Ishikawa (cell line): ENCODE data around the gene CADM2.

Experiments used
- CEBPB ChIP-seq: IDR thresholded peaks from 2 replicates; pipeline ENCODE4 v1.6.1; 2012
- CREB1 ChIP-seq: IDR thresholded peaks from 2 replicates; pipeline ENCODE4 v1.6.1; 2012; ENCODE audit warnings: low read depth
- EGR1 ChIP-seq: IDR thresholded peaks from 2 replicates; pipeline ENCODE4 v1.6.1; 2012
- EP300 ChIP-seq: IDR thresholded peaks from 2 replicates; pipeline ENCODE4 v1.6.1; 2012; ENCODE audit warnings: borderline replicate concordance
- FOXM1 ChIP-seq: IDR thresholded peaks from 2 replicates; pipeline ENCODE4 v1.6.1; 2012; ENCODE audit warnings: low read depth, borderline replicate concordance
- MAX ChIP-seq: IDR thresholded peaks from 2 replicates; pipeline ENCODE4 v1.6.1; 2012
- NFIC ChIP-seq: IDR thresholded peaks from 2 replicates; pipeline ENCODE4 v1.6.1; 2012
- RAD21 ChIP-seq: IDR thresholded peaks from 2 replicates; pipeline ENCODE4 v1.6.1; 2012; ENCODE audit warnings: low read depth
- REST ChIP-seq: IDR thresholded peaks from 2 replicates; pipeline ENCODE4 v1.6.1; 2012; ENCODE audit warnings: low read depth, mild to moderate bottlenecking
- TAF1 ChIP-seq: IDR thresholded peaks from 2 replicates; pipeline ENCODE4 v1.6.1; 2012; ENCODE audit warnings: low read depth, mild to moderate bottlenecking
- TCF12 ChIP-seq: IDR thresholded peaks from 2 replicates; pipeline ENCODE4 v1.6.1; 2012; ENCODE audit warnings: low read depth
- TEAD4 ChIP-seq: IDR thresholded peaks from 2 replicates; pipeline ENCODE4 v1.6.1; 2012
- USF1 ChIP-seq: IDR thresholded peaks from 2 replicates; pipeline ENCODE4 v1.6.1; 2012
- YY1 ChIP-seq: IDR thresholded peaks from 2 replicates; pipeline ENCODE4 v1.6.1; 2012; ENCODE audit warnings: low read depth
- ZBTB7A ChIP-seq: IDR thresholded peaks from 2 replicates; pipeline ENCODE4 v1.6.1; 2012; ENCODE audit warnings: low read depth

The CADM2 gene

GRCh38 chr3:85176799-85177198 is 218.0 kb downstream of the CADM2 start:
- TF ChIP-seq TEAD4, result no peak
- no peak for TF ChIP-seq EGR1
- TF ChIP-seq ZBTB7A, result no peak
- no peak for TF ChIP-seq REST
- TF ChIP-seq TAF1, result no peak
- TF ChIP-seq MAX, result no peak
- TF ChIP-seq TCF12, result no peak
- no peak for TF ChIP-seq CREB1
- no peak for TF ChIP-seq YY1
- TF ChIP-seq EP300, result no peak
- no peak for TF ChIP-seq CEBPB
- no peak for TF ChIP-seq USF1
- TF ChIP-seq RAD21, result no peak
- TF ChIP-seq FOXM1, result no peak
- TF ChIP-seq NFIC, result no peak

- no peak for TF ChIP-seq TEAD4
- no peak for TF ChIP-seq TAF1
- no peak for TF ChIP-seq CEBPB
- TF ChIP-seq ZBTB7A, result no peak
- TF ChIP-seq NFIC, result no peak
- TF ChIP-seq REST, result no peak
- no peak for TF ChIP-seq RAD21
- no peak for TF ChIP-seq CREB1
- no peak for TF ChIP-seq FOXM1
- no peak for TF ChIP-seq TCF12
- no peak for TF ChIP-seq MAX
- no peak for TF ChIP-seq EGR1
- no peak for TF ChIP-seq EP300
Measured at GRCh38 chr3:85182975-85183752, 224.4 kb downstream of the CADM2 start.

GRCh38 chr3:85185495-85185894 is 226.7 kb downstream of the CADM2 start:
- TF ChIP-seq TCF12 (no peak), RAD21 (no peak), REST (no peak)

GRCh38 chr3:85189731-85190130 is 230.9 kb downstream of the CADM2 start:
- TF ChIP-seq MAX (no peak), TAF1 (no peak), CEBPB (no peak), NFIC (no peak), YY1 (no peak), RAD21 (no peak), USF1 (no peak), REST (no peak), TCF12 (no peak), ZBTB7A (no peak), EP300 (no peak), TEAD4 (no peak), FOXM1 (no peak), EGR1 (no peak)
